ENCODE measurements around the gene RAE1.
"Not testable (repeated sequence)": the region's sequence is repeated elsewhere in the genome, so short reads cannot be mapped to it uniquely, and the experiment has no call there.

RAE1 gene

DNA sequence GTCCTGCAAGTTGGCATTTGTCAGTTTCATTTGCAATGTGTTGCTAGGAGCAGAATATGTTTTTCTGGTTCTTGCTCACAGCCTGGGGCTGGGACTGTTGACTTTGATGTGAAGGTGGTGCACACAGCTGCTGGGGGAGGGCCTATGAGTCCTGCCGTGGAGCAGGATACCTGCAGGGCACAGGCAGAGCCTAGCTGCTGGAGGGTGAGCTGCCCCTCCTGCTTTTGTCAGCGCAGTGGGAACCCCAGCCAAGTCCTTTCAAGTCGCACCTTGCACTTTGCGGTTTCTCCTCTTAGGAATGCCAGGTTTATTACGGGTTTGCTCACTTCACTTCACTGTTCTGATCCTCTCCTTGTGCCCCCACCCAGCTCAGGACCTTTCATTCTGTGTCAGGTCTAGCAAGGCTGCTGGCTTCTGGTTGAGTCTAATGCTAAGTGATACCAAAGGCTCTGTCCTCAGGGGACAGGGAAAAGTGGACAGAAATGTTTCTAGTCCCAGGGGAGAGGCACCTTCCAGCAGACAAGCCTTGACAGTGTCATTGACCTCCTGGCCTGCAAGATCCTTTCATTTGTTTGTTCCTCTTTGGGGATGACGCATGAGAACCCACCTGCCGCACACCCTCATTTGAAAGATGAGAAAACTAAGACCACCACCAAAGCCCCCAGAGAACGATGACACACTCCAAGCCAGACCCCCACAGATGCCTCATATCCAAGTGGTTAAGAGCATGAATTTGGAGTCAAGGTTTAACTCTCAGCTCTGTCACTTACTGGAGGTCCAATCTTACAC lies 24.2 kb upstream of the RAE1 start:
- DNase-seq (ENCODE audit: low read depth), result no peak

DNA sequence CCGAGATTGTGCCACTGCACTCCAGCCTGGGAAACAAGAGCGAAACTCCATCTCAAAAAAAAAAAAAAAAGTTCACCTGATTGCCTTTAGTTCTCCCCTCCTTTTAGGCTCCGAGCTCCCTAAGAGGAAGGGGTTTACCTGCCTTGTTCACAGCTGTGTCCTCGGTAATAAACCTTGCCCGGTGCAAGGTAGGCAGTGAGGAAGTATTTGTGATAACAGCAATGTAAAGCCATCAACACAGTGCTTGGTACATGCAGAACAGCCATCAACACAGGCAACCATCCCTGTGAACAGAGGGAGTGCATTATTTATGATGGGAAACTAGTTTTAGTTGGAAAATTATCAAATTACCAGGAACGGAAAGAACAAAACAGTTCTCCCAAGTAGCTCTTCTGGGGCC lies 23.2 kb upstream of the RAE1 start:
- no peak for DNase-seq (ENCODE audit: low read depth)

DNA sequence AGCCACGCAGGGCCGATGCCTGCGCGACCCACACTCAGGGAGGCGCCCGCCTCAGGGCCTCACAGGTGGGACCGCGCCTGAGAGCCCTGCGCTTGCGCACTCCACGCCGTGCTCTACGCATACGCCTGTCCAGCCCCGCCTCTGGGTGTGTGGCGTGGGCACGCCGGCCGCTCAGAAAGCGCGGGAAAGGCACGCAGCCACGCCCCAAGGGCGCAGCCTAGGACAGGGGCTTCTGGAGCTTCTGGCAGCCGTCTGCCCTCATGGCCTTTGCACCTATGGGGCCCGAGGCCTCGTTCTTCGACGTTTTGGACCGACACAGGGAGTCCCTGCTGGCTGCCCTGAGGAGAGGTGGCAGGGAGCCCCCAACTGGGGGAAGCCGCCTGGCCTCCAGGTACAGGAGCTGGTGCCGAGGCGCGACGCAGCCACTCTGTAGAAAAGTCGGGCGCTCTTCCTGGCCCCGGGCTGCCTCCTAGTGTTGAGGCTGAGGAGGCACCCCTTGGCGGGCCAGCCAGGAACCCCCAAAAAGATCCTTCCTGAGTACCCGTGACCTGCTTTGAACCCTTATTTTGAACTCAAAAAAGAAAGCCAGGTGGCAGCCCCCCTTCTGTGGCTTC lies 21.3 kb upstream of the RAE1 start, which contains the start of gene SPO11:
Gene SPO11, plus strand, starts transcription at position 196 of the 614 bp plus-strand sequence. Its CDS starts 65 bp downstream, at position 261.
- no peak for DNase-seq (ENCODE audit: low read depth)

DNA sequence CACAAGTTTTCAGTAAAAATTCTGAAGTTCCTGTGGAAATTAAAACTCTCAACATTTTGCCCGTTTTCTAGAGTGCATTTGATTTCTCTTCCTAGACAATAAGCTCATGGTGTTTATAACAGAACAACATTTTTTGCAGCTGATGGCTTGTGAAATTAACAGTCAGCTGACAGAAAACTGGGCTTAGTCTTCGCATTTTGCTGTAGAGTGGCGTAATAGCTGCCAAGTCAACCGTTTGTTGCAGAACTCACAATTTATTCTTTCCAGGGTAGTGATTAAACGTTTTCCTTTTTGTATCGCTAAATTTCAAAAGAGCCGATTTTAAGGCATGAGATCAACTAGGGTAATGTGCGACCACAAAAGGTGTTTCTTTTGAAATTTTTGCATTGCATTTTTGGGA lies 20.1 kb upstream of the RAE1 start:
- no peak for DNase-seq (ENCODE audit: low read depth)

DNA sequence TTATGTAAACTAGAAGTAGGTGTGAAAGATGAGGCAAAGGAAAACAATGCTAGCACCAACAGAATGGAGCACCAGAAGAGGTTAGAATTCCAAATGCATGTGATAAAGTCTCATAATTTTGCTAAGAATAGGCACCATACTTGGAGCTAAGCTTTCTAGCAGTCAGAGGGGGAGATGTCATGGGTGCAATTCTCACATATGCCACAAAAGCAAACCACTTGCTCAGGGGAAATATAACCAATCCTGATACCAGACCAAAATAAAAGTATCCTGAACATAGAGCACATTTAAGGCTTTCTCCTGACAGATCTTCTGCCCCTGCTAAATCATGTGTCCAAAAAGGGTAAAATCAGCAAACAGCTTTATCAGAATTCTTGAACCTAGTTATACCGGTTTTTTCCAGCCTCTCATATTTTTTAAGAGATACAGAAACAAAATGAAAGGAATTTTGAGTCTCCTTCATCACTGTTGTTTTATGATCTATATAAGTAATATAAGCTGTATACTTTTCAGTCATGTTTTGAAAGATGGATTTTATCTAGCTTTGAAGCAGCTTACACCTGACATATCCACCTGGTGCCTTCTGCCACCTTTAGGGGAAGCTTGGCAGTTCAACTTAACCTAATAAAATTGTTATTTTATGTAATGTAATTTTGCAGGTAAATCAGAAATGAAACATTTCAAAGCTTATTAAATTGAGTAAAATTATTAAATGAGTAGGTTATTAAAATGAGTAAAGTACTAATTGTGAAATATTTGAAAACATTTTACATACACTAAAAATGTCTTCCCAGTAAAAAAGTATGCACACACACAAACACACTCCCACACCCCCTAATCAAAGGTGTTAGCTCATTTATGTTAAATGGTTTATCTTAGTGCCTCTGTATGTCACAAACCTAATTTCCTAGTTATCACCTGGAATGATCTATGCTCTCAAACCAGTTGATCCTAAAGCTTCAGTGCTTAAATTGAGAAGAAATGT lies 18.7 kb upstream of the RAE1 start:
- no peak for DNase-seq (ENCODE audit: low read depth)

DNA sequence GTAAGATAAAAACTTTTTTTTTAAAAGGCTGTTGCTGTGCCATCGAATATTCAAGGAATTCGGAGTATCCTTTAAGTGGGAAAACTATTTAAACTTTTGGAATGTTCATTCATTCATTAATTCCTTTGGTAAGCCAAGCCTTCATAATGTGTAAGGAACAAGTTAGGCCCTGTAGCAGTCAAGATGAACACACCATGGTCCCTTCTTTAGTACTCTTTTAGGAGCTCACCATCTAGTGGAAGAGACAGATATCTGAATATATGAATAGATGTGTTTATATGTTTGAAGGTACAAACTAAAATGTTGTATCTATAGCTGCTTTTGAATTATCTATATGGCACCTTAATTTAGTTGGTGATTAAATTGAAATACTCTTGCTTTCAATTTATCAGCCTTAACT lies 15.7 kb upstream of the RAE1 start:
- no peak for DNase-seq (ENCODE audit: low read depth)

DNA sequence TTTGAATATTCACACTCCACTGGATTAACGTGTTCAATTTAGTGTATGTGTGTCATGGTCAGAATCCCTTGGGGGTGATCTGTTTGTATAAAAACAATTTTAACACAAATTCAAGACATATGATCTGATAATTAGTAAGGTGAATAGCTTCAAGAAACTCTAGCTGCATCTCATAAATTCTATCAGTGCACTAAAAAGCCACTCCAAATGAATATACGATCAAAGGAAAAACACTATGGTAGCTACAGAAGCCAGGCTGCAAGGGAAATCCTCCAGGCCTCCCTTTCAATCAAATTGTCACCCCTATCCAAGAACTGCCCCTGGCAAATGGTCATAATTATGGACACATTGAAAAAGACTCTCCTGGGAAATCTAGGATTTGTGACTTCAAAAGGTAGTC lies 9.4 kb upstream of the RAE1 start:
- DNase-seq (ENCODE audit: low read depth), result no peak

DNA sequence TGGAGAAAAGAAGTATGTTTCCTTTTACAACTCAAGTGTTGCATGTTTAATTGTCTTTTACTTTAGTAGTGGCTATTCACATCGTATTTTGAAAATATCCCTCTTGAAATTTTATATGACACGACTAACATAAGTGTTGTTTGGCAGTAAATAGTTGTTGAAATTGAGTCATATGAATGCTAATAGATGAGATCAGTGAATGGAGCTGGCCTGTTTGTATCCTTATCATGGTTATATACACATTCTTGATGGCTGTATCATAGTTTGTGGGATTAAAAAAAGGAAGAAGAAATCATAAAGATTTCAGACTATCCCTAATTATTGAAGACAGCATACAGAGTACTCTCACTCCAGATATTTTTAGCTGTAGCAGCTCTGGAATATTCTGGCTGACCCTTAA lies 8.2 kb upstream of the RAE1 start:
- no peak for DNase-seq (ENCODE audit: low read depth)

DNA sequence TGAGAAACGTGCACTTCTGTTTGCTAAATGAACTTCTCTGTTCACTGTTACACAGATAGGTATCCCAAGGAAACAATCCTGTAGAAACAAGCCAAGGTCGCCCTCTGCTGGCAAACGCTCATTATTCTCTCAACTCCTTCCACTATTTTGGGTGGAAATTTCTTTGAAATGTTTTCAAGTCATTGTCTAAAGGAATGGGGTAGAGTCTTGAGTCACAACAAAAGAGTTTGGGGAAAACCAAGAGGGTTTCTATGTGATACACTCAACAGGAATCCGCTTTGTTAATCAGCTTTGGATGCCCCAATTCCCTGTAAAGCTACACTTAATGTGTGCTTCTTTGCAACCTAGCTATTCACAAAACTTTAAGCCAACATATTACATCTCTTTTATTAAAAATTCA lies 4.6 kb upstream of the RAE1 start:
- no peak for DNase-seq (ENCODE audit: low read depth)

DNA sequence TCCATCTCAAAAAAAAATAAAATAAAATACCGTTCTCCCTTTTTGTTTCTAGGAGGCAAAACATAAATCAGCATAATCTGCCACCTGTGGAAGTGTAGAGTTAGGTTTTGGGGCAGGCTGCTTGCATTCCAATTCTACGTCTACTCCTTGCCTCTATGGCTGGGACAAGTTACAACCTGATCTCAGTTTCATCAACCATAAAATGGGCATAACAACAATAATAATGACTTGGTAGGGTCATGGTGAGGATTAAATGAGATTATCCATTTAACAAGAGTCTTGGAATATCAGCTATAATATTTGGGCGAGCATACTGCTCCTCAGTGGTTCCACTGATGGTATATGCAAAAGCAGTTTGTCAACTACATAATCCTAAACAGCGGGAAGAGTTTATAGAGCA lies 3.7 kb upstream of the RAE1 start:
- DNase-seq (ENCODE audit: low read depth), result no peak

DNA sequence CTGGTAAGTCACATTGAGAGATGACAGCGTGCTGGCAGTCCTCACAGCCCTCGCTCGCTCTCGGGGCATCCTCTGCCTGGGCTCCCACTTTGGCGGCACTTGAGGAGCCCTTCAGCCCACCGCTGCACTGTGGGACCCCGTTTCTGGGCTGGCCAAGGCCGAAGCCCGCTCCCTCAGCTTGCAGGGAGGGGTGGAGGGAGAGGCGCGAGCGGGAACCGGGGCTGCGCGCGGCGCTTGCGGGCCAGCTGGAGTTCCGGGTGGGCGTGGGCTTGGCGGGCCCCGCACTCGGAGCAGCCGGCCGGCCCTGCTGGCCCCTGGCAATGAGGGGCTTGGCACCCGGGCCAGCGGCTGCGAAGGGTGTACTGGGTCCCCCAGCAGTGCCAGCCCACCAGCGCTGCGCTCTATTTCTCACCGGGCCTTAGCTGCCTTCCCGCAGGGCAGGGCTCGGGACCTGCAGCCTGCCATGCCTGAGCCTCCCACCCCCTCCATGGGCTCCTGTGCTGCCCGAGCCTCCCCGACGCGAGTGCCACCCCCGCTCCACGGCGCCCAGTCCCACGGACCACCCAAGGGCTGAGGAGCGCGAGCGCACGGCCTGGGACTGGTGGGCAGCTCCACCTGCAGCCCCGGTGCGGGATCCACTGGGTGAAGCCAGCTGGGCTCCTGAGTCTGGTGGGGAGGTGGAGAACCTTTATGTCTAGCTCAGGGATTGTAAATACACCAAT lies 2.7 kb upstream of the RAE1 start:
- DNase-seq (ENCODE audit: low read depth), result not testable (repeated sequence)

DNA sequence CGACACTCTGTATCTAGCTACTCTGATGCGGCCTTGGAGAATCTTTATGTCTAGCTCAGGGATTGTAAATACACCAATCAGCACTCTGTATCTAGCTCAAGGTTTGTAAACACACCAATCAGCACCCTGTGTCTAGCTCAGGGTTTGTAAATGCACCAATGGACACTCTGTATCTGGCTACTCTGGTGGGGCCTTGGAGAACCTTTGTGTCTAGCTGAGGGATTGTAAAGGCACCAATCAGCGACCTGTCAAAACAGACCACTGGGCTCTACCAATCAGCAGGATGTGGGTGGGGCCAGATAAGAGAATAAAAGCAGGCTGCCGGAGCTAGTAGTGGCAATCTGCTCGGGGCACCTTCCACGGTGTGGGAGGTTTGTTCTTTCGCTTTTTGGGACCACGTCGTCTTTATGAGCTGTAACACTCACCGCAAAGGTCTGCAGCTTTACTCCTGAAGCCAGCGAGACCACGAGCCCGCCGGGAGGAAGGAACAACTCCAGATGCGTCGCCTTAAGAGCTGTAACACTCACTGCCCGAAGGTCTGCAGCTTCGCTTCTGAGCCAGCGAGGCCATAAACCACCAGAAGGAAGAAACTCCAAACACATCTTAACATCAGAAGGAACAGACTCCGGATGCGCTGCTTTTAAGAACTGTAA lies 2.0 kb upstream of the RAE1 start:
- not testable (repeated sequence) for DNase-seq (ENCODE audit: low read depth)

DNA sequence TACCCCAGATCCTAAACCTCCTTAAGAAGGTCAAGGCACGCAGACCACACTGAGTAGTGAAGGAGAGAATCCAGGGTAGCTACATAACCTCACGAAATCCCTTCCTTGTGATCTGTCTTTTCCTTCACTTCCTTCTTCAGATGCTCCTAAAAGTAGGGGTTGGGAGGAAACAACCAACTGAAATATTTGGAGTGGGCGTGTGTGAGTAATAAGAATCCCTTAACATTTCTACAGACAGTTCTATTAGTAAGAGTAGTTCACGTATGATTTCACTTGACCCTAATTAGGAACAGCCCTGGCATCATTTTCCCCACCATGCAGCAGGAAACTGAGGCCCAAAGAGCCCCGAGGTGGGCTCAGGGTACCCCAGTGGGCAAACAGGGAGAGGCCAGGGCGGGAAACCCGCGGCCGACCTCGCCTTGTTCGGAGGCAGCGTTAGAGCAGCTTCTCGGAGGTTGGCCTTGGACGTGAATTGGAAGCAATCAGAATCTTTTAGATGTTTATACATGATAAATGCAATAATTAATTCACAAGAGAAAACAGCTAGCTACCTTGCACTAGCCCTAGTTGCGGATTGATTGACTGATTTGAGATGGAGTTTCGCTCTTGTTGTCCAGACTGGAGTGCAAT lies 859 bp upstream of the RAE1 start:
- no peak for DNase-seq (ENCODE audit: low read depth)

DNA sequence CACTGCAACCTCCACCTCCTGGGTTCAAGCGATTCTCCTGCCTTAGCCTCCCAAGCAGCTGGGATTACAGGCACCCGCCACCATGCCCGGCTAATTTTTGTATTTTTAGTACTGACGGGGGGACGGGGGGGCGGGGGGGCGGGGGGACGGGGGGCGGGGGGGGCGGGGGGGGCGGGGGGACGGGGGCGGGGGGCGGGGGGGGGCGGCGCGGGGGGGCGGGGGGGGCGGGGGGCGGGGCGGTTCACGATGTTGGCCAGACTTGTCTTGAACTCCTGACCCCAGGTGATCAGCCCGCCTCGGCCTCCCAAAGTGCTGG lies 371 bp upstream of the RAE1 start:
- not testable (repeated sequence) for DNase-seq (ENCODE audit: low read depth)

DNA sequence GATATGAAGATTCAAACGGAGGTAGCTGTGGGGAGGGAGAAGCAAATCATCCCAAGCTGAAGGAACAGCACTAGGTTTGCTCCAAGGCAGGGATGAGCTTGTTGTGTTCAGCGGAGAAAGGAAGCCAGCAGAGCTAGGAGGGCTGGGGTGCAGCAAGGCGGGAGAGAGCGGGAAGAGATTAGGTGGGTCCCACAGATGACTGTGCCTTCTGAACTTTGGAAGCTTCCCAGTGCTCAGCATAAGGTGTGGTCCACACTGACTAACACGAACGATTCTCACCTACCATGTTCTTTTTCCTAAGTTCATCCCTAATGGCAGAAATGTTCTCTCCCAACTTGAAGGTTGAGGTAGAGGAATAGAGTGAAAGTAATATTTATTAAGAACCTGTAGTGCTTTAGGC lies 1.2 kb downstream of the RAE1 start:
- DNase-seq (ENCODE audit: low read depth), result no peak

DNA sequence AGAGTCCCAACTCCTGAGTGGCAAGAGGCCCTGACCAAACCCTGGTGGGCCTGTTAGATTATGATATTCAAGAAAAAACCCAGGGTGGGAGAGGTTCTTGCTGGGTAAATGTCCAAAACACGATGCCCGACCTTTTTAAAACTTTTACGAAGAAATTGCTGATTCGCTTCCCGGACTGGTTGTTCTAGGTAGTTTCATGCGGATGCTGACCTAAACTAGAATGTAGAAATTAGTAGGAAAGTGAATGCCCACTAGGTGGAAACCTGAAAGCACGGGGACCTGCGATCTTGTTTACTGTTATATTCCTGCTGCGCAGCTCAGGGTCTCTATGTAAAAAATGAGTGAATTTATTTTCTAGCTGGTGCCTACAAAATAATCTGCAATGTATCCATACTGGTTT lies 2.3 kb downstream of the RAE1 start:
- DNase-seq (ENCODE audit: low read depth), result no peak

DNA sequence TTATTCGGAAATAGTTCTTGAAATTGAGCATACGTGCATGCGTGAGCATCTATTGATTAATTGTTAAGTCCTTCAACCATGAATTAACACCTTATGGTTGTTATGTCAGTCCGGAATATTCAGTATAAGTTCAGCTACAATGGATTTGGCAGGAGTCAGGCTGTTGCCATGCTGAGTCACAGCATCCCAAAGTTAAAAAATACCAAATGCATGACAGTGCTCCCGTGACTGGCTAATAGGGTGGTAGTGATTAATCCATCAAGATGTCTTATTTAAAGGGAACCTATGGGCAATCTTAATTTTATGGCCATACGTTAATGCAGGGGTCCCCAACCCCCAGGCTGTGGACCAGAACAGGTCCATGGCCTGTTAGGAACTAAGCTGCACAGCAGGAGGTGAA lies 10.5 kb downstream of the RAE1 start:
- no peak for DNase-seq (ENCODE audit: low read depth)

DNA sequence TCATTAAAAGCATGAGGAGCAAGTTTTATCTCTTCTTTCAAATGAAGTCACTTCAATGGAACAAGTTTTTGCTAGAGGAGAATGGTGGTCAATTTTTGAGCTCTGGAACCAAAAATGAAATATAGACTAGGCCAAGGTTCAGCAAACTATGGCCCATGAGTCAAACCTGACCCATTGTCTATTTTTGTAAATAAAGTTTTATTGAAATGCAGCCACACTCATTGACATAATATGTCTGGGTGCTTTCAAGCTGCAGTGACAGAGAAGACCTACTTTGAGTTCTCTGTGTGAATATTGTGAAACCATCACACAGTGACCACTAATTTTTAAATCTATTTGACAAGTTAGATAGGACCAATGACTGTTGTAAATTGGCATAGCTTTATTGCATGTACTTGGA lies 13.4 kb downstream of the RAE1 start:
- DNase-seq (ENCODE audit: low read depth), result no peak

DNA sequence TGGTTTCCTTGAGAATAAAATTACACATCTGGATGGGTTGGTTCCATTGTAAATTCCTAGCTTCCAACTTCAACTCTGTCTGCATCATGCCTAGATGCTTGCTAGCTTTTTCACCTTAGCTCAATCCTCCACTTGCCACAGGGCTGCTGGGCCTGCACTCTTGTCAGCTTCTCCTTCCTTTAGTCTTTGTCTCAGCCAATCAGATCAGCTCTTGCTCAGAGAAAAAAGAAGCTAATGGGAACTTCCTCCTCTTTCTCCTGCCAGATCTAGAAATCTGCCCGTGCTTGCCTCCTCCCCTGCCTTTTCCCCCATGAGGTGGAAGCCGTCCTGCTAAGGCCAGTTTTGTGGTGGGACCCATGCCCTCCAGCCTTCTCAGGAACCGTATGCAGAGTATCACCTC lies 18.5 kb downstream of the RAE1 start:
- no peak for DNase-seq (ENCODE audit: low read depth)

DNA sequence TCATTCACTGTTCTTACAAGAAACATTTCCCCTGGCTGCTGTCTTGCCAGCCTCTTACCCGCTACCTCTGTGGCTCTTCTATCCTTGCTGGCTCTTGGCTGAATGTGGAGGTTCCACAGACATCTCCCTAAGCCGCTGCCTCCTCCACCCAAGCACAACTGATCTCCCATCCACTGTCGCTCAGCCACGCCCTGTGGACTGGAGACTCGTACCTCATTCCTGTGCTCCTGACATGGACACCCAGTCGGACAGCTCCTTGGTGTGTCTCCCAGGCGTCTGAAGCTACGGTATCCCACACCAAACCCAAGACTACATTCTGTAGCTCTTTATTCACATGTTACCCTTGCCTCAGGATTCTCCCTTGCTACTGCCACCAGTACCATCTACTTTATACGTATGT lies 19.3 kb downstream of the RAE1 start:
- no peak for DNase-seq (ENCODE audit: low read depth)

DNA sequence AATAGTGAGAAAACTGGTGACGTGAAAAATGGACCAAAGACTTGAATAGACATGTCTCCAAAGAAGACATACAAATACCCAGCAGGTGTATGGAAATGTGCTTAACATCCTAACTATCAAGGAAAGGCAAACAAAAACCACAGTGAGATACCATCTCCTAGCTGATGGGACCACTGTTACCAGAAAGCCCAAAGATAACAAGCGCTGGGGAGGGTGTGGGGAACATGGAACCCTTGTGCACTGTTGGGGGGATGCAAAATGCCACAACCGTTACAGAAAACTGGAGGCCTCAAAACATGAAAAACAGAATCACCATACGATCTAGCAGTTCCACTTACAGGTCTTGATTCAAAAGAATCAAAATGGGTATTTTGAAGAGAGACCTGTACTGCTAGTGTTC lies 20.3 kb downstream of the RAE1 start:
- DNase-seq (ENCODE audit: low read depth), result no peak

Measured in stimulated activated CD8-positive, alpha-beta memory T cell treated with anti-CD3 and anti-CD28 coated beads, Interleukin-12 subunit alpha, Interleukin-12 subunit beta, amount 100 ng/mL, for 4 hours (primary cell).